ENCODE results near the gene GPATCH11. TPM values are rescaled to one million over a fixed set of nuclear protein-coding genes. Genes with fewer than 3 reads are reported as not detected.

Gene GPATCH11
- total RNA-seq, 2 donors from 2014 or later = 7.1 to 7.3 TPM

DNA sequence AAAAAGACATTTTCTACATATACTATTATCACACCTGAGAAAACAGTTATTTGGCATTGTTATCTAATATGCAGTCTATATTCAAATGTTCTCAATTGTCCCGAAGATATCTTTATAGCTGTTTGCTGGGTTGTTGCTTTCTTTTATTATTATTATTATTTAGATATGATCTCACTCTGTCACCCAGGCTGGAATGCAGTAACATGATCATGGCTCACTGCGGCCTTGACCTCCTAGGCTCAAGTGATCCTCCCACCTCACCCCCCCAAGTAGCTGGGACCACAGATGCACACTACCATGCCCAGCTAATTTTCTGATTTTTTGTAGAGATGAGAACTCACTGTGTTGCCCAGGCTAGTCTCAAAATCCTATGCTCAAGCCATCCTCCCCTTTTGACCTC is 19.9 kb downstream of the GPATCH11 start:
- DNase-seq = no peak
- no peaks in the 10 kb centered on the region for H3K27me3 ChIP-seq
- no peak overlapping the region for H3K27ac ChIP-seq
- H3K4me3 ChIP-seq = no peak overlapping the region
- intact Hi-C loops (cut with DNase I) = no loop called here
- no peaks in the 10 kb centered on the region for H3K4me1 ChIP-seq
- no peaks in the 10 kb centered on the region for H3K9me3 ChIP-seq
- no peak overlapping the region for H3K9ac ChIP-seq (ENCODE audit: low read depth in 2 of 2, low read length in 2 of 2)
- TF ChIP-seq, protein P1, sequence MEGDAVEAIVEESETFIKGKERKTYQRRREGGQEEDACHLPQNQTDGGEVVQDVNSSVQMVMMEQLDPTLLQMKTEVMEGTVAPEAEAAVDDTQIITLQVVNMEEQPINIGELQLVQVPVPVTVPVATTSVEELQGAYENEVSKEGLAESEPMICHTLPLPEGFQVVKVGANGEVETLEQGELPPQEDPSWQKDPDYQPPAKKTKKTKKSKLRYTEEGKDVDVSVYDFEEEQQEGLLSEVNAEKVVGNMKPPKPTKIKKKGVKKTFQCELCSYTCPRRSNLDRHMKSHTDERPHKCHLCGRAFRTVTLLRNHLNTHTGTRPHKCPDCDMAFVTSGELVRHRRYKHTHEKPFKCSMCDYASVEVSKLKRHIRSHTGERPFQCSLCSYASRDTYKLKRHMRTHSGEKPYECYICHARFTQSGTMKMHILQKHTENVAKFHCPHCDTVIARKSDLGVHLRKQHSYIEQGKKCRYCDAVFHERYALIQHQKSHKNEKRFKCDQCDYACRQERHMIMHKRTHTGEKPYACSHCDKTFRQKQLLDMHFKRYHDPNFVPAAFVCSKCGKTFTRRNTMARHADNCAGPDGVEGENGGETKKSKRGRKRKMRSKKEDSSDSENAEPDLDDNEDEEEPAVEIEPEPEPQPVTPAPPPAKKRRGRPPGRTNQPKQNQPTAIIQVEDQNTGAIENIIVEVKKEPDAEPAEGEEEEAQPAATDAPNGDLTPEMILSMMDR (IDR thresholded peaks at IDR 0.05) = no peak
- no peaks in the 10 kb centered on the region for H3K36me3 ChIP-seq

DNA sequence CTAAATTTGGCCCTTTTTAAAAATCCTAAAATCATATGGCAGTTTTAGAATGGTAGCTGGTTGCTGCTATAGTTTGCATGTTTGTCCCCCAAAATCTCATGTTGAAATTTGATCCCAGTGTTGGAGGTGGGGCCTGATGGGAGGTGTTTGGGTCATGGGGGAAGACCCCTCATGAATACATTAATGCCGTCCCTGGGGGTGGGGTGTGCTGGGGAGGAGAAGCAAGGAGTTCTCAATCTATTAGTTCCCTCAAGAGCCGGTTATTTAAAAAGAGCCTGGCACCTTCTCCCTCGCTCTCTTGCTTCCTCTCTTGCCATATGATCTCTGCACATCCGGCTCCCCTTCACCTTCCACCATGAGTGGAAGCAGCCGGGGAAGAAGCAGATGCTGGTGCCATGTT is 20.8 kb downstream of the GPATCH11 start:
- H3K36me3 ChIP-seq = no peaks in the 10 kb centered on the region
- H3K27me3 ChIP-seq = no peaks in the 10 kb centered on the region
- no peak overlapping the region for H3K27ac ChIP-seq
- no peaks in the 10 kb centered on the region for H3K9me3 ChIP-seq
- TF ChIP-seq, protein P1 (IDR thresholded peaks at IDR 0.05) = no peak
- H3K9ac ChIP-seq (ENCODE audit: low read depth in 2 of 2, low read length in 2 of 2) = no peak overlapping the region
- DNase-seq = no peak
- H3K4me3 ChIP-seq = no peak overlapping the region
- H3K4me1 ChIP-seq = no peaks in the 10 kb centered on the region
- intact Hi-C loops (cut with DNase I) = no loop called here

DNA sequence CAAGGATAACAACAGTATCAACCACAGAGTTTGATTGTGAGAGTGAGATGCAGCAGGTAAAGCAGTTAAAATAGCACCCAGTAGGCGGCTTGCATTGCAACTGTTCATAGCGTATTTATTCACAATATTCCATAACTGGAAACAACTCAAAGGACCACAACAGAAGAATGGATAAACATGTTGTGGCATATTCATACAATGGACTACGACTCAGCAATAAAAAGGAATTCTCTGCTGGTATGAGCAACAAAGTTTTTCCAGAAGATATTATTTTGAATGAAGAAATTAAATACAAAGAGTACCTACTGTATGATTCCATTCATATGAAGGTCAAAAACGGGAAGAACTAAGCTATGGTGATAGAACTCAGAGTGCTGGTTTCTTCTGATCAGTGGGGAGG is 25.2 kb downstream of the GPATCH11 start:
- TF ChIP-seq, protein P1 (IDR thresholded peaks at IDR 0.05) = no peak
- DNase-seq = no peak
- intact Hi-C loops (cut with DNase I) = no loop called here
- Histone ChIP-seq H3K36me3 (no peaks in the 10 kb centered on the region), H3K9ac (ENCODE audit: low read depth in 2 of 2, low read length in 2 of 2) (no peak overlapping the region), H3K9me3 (no peaks in the 10 kb centered on the region), H3K27me3 (no peaks in the 10 kb centered on the region), H3K27ac (no peak overlapping the region), H3K4me1 (no peaks in the 10 kb centered on the region), H3K4me3 (no peak overlapping the region)

DNA sequence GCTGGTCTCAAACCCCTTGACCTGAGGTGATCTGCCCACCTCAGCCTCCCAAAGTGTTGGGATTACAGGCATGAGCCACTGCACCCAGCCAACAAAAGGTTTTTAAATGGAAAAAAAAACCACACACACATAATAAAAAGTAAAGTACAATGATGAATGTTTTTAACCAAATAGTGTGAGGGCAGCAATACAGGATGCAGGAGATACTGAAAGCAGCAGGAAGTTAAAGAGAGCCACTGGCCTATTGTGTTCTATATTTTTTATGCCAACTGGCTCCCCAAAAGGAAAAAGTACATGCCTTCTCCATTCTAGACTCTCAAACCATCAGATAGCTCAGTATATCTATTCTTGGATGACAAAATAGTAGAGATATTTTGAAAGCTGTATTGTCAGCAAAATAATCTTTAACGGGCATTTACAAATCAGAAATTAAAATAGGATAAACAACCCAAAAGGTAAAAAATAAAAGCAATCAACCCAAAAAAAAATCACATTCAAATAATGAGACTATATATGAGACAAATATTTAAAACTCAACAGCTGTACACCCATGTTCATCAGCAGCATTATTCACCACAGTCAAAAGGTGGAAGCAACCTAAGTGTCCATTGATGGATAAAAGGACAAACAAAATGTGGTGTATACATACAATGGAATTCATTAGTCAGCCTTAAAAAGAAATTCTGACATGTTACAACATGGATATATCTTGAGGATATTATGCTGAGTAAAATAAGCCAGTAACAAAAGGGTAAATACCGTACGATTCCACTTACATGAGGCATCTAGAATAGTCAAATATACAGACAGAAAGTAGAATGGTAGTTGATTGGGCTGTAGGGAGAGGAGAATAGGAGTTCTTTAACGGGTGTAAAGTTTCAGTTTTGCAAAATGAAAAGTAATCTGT is 26.2 kb downstream of the GPATCH11 start:
- Histone ChIP-seq H3K27ac (no peak overlapping the region), H3K4me1 (no peaks in the 10 kb centered on the region), H3K27me3 (no peaks in the 10 kb centered on the region), H3K4me3 (no peak overlapping the region), H3K36me3 (no peaks in the 10 kb centered on the region), H3K9ac (ENCODE audit: low read depth in 2 of 2, low read length in 2 of 2) (no peak overlapping the region), H3K9me3 (no peaks in the 10 kb centered on the region)
- intact Hi-C loops (cut with DNase I) = no loop called here
- no peak for DNase-seq
- TF ChIP-seq, protein P1 (IDR thresholded peaks at IDR 0.05) = no peak

DNA sequence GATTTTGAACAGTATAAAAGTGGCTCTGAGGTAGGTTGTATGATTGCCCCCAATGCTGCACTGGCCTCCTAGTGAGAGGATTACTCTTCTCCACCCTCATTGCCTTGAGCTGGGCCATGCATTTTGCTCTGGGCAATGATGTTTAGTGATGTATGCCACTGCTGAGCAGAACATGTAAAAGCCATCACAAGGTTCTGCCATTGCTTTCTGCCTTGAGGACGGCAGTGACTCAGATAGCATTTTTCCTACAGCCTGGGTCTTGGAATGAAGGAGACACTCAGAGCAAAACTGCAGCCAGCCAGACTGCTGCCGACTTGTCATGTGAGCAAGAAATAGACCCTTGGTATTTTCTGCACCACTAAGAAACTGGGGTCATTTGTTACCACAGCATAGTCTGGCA is 27.6 kb downstream of the GPATCH11 start:
- H3K27me3 ChIP-seq = no peaks in the 10 kb centered on the region
- TF ChIP-seq, protein P1 (IDR thresholded peaks at IDR 0.05) = no peak
- no peak for DNase-seq
- H3K9ac ChIP-seq (ENCODE audit: low read depth in 2 of 2, low read length in 2 of 2) = no peak overlapping the region
- no peak overlapping the region for H3K27ac ChIP-seq
- no peaks in the 10 kb centered on the region for H3K9me3 ChIP-seq
- H3K36me3 ChIP-seq = no peaks in the 10 kb centered on the region
- H3K4me1 ChIP-seq = no peaks in the 10 kb centered on the region
- no peak overlapping the region for H3K4me3 ChIP-seq
- intact Hi-C loops (cut with DNase I) = no loop called here
